Cardiac fibroblast (primary cell): ENCODE results near the gene PTPRN2.

Experiments used
- DNase-seq, 2 donors: peaks; one replicate each; pipeline versions ENCODE4 v3.0.0 to v3.0.0-alpha.2; 2010; ENCODE audit warnings: low read depth in 2 of 2
- H3K4me3 ChIP-seq, 2 donors: replicated peaks in 1 of 2; 1 replicate in 1 of 2; 2 replicates in 1 of 2; pipeline ENCODE4 v1.5.1; 2011; ENCODE audit warnings: low read depth in 2 of 2, low read length in 2 of 2, mild to moderate bottlenecking in 2 of 2, moderate library complexity in 1 of 2
- CTCF ChIP-seq: IDR thresholded peaks from one replicate; pipeline ENCODE4 v1.5.1; 2011; ENCODE audit warnings: low read depth, mild to moderate bottlenecking, low read length, inconsistent platforms

Gene PTPRN2

DNA sequence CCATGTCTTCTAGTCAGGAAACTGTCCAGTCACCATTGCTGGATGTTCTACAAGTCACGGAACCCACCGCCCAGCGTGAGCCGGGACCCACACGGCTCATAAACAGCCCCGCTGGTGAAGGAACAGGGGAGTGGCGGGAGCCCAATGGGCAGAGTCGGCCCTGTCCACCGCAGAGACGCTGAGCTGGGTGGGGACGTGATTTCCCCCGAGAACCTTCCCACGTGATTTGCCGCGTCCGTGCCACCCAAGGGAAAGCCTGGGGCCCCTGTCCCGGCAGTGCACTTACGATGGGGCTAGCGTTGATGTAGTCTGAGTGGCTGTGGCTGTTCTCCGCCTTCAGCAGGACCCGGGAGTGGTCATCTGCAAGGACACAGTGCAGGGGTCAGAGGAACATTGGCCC lies 983.9 kb downstream of the PTPRN2 start:
- no peak for DNase-seq
- H3K4me3 ChIP-seq = no peak overlapping the region
- no peak for TF ChIP-seq CTCF

DNA sequence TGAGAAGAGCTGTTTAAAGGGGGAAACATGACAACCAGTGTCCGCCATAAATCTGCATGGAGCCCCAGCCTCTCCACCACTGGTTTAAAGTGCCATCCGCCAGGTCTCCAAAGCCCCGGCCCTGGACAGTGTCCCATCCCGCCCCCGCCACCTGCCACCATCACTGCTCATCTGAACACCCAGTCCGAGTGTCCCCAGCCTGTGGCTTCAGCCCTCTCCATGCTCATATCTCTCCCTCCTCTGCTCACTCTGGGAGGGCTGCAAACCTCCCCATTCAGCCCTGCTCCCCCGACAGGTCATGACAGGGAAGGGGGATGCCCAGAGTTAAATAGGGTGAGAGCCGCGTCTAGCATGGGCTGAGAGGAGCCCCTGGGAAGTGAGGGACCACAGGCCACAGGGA lies 984.6 kb downstream of the PTPRN2 start:
- no peak for TF ChIP-seq CTCF
- no peak for DNase-seq
- H3K4me3 ChIP-seq = no peak overlapping the region

- H3K4me3 ChIP-seq = no peak overlapping the region
- no peak for DNase-seq
- no peak for TF ChIP-seq CTCF
Observed at GRCh38 chr7:157602581-157602980, 985.0 kb downstream of the PTPRN2 start.

DNA sequence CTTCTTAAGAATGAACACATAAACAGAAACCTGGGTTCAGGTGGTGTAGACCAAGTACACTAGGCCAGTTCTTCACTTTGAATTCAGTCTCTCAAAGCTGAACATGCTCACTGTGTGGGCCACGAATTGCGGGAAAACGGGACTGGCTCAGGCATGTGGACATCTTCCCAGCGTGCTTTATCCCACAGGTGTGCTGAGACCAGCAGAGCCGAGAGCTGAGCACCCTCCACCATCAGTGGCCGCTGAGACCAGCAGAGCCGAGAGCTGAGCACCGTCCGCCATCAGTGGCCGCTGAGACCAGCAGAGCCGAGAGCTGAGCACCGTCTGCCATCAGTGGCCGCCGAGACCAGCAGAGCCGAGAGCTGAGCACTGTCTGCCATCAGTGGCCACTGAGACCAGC lies 985.5 kb downstream of the PTPRN2 start:
- no peak for DNase-seq

GRCh38 chr7:157601530-157601929 lies 986.1 kb downstream of the PTPRN2 start:
- DNase-seq = no peak
- H3K4me3 ChIP-seq = no peak overlapping the region
- no peak for TF ChIP-seq CTCF

More for the DNA sequence above, 985.5 kb downstream of the PTPRN2 start:
- no peak for TF ChIP-seq CTCF
- H3K4me3 ChIP-seq = no peak overlapping the region

- H3K4me3 ChIP-seq = no peak overlapping the region
- no peak for DNase-seq
- no peak for TF ChIP-seq CTCF
Observed at GRCh38 chr7:157599491-157599890, 988.1 kb downstream of the PTPRN2 start.

DNA sequence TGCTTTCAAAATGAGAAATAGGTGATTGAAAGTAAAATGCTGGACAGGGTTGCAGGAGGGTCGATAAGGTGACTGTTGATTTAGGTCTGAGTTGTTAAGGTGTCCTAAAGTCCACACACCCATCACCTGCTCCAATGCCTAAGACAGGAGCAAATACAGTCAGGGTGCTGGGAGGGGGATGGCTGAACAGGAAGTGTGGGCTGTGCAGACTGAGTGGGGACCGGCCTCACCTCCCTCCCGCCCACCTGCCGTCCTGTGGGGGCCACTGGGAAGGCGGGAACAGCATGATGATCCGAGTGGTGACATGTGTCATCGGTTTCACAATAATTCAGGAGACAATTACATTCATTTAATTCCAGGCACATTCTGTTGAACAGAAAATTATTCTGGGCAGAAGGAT lies 990.1 kb downstream of the PTPRN2 start:
- DNase-seq = no peak
- H3K4me3 ChIP-seq = no peak overlapping the region
- no peak for TF ChIP-seq CTCF
